Midbrain (tissue), 1 donor: Measurements from ENCODE around the gene TNFRSF19.

Experiments
- DNase-seq: peaks from one replicate; lab custom pipeline; 2025; lab: John Stamatoyannopoulos, UW

Gene TNFRSF19

DNA sequence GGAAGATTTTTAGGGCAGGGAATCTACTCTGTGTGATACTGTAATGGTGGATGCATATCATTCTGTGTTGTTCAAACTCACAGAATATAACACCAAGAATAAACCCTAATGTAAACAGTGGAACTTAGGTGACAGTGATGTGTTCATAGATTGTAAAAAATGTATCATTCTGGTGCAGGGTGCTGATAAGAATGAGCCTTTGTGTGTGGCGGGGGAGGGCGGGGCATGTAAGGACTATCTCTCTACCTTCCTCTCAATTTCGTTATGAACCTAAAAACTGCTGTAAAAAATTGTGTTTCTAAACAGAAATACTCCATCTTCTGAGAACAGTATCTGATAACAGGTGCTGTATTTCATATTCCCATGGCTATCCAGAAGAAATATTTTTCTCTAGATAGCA, 35.6 kb downstream of the TNFRSF19 start:
- no peak for DNase-seq

DNA sequence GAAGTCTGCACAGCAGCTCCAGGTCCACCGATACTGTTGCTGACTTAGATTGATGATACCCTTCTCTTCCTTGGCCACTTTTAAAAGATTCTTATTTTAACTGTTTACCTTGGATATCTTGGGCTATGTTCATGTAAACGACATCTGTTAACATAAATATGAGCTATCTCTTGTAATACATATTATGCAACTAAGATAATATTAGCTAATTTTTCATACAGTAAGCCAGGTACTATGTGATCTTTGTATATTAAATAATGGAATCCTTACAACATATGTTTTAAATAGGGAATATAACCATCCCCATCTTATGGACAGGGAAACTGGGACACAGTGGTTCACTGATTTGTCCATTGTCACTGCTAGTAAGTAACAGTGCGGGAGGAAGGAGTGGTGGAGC, 37.9 kb downstream of the TNFRSF19 start:
- DNase-seq: no peak

DNA sequence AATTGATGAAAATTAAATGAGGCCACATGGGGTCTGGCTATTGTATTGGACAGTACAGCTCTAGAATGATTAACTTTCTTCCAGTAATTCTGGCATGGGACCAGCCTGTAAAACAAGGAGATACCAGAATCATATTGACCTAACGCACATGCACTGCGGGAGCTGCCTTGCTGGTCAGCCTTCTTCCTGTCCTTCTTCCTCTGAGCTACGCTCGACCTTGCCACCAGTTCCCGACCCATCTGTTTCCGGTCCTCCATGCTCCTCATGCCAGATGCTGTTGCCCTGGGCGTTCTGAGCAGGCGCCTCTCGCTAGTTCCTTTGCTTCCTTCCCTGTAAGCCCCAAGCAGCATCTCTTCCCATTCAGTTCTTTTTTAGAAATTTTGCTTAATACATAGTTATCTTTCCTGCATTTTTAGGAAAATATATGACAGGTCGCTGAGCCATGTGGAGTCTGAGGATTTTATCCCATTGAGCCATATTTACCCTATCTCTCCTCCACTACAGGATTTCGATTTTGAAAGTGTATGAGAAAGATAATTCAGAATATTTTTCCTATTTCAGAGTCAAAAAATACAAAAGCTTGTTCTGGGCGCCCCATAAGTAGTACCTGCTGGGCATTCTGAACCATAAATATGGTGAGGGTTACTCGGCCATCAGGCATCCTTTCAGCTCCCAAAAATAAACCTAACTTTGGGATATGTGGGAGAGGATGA, 38.6 kb downstream of the TNFRSF19 start:
- DNase-seq: peak; percentile 16

DNA sequence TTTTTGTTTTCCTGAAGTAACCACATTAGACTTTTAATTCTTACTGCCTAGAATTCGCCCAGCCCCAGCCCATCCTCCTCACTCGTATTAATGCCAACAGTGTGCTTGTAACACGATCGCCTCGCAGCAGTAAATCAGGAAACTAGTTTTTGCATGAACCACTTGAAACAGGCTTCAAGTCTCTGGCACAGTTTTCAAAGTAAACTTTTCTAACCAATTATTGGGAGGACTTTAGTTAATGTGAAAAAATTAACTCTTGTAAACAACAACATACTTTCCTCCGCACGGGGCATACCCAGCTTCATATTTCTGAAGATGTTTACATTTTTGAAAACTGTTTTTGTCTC, 39.2 kb downstream of the TNFRSF19 start:
- DNase-seq: no peak

DNA sequence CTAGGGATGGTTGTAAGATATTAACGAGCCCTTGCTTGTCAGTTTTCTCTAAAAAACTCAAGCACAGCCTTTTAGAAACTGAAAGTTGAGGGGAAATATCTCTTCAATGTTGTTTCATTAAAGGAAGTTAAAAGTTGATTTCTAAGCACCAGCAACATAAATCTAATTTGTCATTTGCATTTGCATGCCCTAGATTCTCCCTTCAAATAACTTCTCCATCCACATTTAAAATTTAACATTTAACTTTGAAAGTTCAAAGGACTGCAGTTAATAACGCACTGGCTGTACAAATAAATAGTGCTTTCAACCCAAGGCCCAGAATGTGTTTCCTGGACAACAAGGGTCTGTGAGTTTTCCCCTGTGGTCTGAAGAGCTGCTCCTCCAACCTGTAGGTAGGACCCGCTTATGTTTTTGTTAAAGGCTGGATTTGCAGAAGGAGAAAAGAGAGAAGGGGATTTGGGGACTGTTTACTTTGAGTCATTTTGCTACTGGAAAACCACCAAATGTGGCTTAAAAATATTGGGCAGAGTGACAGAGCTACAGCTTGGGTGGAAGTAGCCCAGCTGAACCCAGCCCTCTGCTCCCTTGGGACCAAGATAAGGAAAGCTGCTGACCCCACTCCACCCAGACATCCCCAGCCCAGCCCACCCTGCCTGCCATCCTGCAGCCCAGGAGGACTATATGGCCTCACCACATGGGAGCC, 39.8 kb downstream of the TNFRSF19 start:
- DNase-seq: no peak

DNA sequence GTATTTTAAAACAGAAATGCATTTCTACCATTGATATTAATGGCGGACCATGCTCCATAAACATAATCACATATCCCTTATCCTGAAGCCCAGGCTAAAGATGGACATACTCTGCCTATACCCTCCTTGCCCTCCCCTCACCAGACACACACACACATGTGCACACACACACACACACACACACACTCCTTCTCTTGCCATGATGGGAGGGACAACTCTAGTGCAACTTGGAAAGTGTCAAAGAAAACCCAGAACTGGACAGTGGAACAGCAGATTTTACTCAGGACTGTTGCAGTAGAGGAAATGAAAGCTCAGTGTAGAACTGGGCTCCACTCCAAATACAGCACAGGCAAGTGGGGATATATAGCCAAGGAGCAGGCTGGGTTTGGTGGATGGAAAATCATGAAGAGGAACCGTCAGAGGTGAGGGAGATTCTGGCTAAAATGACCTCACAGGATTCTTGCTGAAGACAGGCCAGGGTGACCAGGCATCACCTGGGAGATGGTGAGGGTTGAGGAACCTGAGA, 40.8 kb downstream of the TNFRSF19 start:
- DNase-seq: no peak

DNA sequence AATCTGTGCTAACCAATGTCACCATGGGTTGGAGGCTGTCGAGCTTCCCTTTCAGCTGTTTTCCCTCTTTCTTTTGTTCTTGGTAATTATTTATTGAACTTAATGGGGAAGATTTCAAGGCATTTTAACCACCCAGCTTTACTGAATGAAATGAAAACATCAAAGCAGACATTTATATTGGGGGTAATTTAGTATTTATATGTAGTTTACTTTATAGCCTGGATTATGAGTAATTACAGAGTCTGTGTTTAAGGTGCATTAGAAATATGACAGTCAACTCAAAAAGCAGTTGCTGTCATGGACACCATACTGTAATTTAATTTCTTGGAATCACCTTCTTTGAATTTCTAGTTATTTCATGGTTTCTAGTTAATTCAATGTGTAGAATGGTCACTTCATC, 42.0 kb downstream of the TNFRSF19 start:
- DNase-seq: no peak

DNA sequence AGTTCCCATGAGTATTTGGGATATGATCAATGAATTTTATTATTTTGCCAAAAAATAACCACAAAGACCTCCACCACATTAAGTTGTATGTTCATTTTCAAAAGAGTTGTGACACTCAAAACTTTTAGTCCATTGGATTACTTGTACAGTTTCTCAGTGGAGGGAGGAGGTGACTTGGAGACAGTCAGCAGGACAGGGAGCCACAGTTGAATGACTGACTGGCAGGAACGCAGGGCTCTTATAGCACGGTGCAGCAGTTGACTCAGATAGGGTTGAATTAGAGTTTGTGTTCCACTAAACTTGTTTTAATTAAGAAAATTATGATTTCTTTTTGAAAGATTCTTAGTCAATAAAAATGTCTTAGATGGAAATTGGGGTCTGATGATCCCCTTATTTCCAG, 42.5 kb downstream of the TNFRSF19 start:
- DNase-seq: no peak

DNA sequence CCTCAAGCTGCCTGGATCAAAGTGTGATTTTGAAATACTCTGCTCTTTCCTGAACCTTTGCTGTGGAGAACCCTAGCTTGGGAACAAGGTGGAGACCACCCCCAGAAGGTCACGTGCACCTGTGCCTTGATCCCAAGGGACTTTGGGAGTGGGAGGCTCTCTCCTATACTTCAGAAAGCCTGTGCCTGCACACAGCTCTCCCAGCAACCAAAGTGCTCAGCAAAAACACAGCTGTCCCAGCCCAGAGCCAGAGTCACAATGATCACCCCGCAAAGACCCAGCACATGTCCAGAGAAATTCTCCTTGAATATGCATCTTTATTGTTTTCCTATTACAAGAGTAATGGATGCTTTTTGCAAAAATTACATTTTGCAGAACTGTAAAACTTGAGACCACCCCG, 43.4 kb downstream of the TNFRSF19 start:
- no peak for DNase-seq

DNA sequence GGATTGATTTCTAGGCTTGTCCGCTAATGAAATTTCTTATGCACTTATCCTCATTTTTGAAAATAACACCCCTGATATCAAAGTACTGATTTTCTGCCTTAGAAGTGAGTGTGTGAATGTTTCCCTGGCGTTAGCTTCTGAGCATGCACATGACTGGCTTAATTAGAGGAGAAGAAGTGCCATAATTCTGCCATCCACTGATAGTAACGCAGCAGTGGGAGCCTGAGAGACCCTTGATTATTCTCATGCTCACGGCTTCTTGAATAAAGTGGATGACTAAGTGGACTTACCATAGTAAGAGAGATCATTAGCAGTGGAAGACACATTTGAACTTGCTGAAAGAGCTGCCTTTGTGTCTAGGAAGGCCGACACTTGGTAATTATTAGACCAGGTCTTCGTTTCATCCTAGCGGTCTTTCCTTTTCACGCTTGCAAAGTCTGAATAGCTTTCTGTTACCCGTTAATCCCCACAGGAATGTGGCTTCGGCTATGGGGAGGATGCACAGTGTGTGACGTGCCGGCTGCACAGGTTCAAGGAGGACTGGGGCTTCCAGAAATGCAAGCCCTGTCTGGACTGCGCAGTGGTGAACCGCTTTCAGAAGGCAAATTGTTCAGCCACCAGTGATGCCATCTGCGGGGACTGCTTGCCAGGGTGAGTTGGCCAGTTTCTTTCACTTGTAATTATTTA, 45.3 kb downstream of the TNFRSF19 start:
- DNase-seq: no peak

DNA sequence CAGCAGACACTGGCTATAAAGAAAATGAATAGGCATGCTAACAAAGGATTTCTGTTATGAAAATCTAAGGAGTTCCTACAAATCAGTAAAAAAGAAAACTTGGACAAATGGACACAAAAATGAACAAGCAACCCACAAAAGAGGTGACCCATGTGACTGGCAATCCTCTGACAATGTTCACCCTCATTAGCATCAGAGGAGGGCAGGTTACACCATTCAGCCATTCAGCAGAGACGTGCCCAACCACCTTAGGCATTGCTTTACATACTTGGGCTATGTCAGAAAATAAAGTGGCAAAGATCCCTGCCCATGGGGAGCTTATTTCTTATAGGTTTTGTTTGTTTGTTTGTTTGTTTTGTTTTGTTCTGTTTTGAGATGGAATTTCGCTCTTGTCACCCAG, 46.0 kb downstream of the TNFRSF19 start:
- no peak for DNase-seq

DNA sequence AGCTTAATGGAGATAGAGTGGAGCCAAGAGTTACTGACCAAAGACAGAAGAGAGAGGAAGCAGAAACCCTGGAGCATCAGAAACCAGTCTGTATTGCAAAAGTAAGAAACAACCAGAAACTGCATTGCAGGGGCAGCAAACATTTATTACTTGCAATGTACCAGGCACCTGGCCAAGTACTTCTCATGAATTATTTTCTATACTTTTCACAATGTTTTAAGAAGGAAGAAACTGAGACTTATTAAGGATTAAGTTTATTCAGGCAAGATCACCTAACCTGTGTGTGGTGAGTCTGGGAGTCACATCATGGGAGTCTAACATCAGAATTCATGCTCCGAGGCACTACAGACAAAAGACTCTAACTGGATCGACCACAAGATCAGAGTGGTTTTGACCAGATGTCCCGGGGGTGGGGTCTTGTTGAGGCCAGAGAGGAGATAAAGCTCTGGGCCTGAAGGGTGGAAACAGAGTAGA, 47.4 kb downstream of the TNFRSF19 start:
- DNase-seq: no peak

DNA sequence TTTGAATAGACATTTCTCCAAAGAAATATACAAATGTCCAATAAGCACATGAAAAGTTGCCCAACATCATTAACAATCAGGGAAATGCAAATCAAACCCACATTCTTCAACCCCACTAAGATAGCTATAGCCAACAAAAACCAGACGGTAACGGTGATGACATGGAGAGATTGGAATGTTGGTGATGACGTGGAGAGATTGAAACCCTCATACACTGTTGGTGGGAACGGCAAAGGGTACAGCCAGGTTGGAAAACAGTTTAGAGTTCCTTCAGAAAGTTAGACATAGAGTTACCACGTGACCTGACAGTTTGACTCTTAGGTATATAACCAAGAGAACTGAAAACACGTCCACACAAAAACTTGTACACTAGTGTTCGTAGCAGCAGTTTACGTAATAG, 48.1 kb downstream of the TNFRSF19 start:
- no peak for DNase-seq

DNA sequence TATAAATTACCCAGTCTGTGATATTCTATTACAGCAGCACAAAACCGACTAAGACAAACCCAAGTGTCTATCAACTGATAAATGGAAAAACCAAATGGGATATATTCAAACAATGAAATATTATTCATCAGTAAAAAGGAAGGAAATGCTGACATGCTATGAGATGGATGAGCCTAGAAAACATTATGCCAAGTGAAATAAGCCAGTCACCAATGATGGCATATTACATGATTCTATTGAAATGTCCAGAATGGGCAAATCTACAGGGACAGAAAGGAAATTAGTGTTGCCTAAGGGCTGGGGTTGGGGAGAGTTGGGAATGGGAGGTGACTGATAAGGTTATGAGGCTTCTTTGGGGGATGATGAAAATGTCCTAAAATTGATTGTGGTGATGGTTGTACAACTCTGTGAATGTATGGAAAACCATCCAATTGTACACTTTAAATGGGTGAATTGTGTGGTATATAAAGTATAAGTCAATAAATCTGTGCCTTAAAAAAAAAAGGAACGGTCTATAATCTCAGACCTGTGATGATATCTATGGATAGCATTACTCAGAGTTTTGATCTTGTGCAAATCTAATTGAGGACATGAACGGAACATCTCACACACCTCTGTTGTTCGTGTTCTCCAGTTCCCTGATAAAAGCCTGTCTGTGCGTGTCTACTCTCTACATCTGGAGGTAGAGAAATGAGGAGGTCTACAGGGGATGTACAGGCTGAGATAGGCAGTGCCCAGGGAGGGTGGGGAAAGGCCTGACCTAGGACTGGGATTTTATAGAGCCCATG, 49.0 kb downstream of the TNFRSF19 start:
- DNase-seq: no peak

DNA sequence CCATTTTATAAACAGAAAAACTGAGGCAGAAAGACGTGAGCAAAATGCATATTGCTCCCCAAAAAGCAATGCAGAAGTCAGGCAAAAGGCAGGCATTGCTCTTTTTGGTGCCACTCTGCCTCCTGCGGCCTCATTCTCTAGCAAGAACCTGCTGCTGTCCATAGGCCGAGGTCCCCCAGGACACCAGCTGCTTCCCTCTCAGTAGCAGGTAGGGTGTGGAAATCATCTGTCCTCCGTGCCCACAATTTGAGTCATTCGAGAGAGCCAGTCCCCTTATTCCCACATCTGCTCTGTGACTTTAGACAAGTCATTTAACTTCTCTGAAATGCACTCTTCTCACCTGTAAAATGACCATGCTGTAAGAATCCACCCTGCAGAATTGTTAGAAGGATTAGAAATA, 50.0 kb downstream of the TNFRSF19 start:
- DNase-seq: no peak

DNA sequence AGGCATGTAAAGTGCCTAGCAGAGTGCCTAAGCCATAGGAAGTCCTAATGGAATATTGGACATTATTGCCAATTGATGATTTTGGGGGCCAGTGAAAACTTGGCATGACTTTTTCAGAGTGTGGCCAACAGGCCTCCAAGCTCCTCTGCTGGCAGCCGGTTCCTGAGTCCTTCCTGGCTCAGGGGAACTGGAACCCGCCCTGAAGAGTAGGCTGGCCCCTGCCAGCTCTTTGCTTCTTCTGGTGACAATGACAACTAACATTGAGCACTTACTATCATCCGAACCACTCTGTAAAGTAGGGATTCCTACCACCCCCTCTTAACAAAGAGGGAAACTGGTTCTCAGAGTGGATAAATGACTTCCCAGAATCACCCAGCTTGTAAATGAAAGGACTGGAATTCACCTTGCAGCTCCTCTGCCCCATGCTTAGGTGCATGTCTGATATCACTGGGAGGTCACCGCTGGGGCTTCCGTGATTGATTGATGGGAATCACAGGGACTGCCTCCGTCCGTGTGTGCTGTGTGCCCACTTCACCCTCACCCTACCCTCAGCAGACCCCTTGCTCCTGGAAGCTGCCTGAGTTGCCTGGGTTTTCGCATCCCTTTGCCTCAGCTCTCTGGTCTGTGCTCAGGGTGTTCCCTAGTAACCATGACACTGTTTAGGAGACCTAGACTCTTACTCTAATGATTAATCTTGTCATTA, 50.6 kb downstream of the TNFRSF19 start:
- DNase-seq: no peak

DNA sequence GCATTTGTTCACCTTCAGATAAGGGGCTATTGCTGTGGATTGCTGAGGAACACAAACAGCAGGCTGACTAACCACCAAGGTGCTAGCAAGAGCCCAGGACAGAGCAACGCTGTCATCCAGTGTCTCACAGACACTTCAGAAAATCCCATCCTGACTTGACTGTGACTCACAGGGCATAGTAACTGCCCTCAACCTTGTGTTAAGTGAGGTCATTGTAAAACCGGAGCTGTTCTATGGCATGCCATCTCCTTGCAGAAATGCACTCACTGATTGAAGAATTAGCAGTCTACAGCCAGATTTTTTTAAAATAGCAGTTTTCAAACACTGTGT, 51.1 kb downstream of the TNFRSF19 start:
- DNase-seq: no peak

DNA sequence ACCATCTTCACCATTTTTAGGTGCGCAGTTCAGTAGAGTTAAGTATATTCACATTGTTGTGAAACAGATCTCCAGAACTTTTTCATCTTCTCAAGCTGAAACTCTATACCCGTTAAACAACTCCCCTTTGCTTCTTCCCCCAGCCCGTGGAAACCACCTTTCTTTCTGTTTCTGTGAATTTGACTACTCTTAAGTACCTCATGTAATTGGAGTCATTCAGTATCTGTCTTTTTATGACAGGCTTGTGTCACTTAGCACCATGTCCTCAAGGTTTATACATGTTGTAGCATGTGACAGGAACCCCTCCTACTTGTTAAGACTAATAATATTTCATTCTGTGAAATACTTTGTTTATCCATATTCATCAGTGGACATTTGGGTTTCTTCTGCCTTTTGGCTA, 52.8 kb downstream of the TNFRSF19 start:
- DNase-seq: no peak

DNA sequence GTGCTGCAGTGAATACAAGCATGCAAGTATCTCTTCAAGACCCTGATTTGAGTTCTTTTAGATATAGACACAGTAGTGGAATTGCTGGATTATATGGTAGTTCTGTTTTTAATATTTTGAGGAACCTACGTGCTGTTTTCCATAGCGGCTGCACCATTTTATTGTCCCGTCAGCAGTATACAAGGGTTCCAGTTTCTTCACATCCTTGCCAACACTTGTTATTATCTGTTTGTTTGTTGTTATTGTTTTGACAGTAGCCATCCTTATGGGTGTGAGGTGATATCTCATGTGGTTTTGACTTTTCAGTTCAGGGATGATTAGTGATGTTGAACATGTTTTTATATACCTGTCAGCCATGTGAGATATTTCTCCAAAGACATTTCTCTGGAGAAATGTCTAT, 53.2 kb downstream of the TNFRSF19 start:
- no peak for DNase-seq

DNA sequence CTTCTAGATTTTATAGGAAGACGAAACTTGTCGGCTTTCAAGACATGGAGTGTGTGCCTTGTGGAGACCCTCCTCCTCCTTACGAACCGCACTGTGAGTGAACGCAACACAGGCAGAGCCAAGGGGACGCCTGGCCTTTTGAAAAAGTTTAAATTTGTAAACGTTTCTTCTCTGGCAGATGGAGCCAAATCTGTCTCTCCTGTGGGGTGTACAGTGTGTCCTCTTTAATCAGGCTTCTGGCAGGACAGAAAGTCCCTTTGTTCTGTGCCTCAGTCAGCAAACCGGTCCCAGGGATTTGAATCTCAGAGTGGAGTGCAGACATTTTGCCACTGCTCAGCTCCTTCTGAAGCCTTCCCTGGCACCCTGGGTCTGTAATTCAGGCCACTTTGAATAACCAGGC, 56.5 kb downstream of the TNFRSF19 start:
- peak; percentile 52 for DNase-seq

DNA sequence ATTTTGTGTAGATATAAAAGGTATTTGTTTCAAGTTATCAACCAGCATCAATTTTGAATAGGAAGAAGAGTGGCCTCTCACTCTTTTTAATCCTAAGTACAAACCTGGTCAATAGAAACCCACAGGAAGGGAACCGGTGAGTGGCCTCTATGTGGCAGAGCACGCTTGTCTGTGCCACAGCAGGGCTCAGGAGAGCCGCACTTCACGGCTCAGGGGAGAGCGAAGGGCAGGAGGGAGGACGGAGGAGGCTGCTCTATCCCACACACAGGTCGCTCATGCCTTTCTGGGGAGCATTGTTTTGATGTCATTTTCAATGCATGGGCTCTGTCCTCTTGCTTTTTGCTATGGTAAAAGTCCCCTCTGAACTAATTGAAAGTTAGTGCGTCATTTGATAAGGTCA, 57.2 kb downstream of the TNFRSF19 start:
- DNase-seq: no peak

DNA sequence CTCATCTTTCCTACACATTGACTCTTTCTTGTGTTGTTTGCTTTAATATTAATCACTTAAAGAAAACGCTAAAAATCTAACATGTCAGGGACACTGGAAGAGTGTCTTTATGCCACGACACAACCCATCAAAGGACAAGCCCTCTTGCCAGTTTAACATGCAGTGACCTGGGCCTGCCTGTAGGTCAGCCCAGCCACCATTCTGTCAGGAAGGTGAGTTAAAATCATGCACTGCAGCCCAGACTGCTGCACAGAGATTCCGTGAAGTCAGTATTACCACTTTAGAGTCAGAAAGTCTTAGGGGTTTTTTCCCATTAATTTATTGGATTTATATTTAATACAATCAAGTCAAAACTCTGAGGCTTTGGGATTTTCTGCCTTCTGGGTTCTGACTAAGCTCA, 58.0 kb downstream of the TNFRSF19 start:
- no peak for DNase-seq
